Measurements from ENCODE around the gene PLA2G6. TPM values are rescaled to one million over a fixed set of nuclear protein-coding genes. Genes with fewer than 3 reads are reported as not detected.
"Not testable (repeated sequence)": the region's sequence is repeated elsewhere in the genome, so short reads cannot be mapped to it uniquely, and the experiment has no call there.

PLA2G6 gene
- total RNA-seq, 2 experiments from 2014 or later = 31.5 to 32.2 TPM

- H3K4me3 Mint-ChIP-seq = no peak overlapping the region
- no peak for DNase-seq
- H3K27ac Mint-ChIP-seq = no peak overlapping the region
- no peaks in the 10 kb centered on the region for H3K27me3 Mint-ChIP-seq
- H3K9me3 Mint-ChIP-seq = no peaks in the 10 kb centered on the region
- H3K4me1 Mint-ChIP-seq = no peaks in the 10 kb centered on the region
- H3K36me3 Mint-ChIP-seq = no peaks in the 10 kb centered on the region
Observed at GRCh38 chr22:38126928-38127668, 54.5 kb downstream of the PLA2G6 start.

GRCh38 chr22:38125751-38126201 is 55.9 kb downstream of the PLA2G6 start:
- Mint-ChIP-seq H3K36me3 (no peaks in the 10 kb centered on the region), H3K27ac (no peak overlapping the region), H3K4me3 (no peak overlapping the region), H3K4me1 (no peaks in the 10 kb centered on the region), H3K9me3 (no peaks in the 10 kb centered on the region), H3K27me3 (no peaks in the 10 kb centered on the region)
- no peak for DNase-seq

- Mint-ChIP-seq H3K27ac (no peak overlapping the region), H3K27me3 (no peaks in the 10 kb centered on the region), H3K36me3 (no peaks in the 10 kb centered on the region), H3K9me3 (no peaks in the 10 kb centered on the region), H3K4me3 (no peak overlapping the region), H3K4me1 (no peaks in the 10 kb centered on the region)
- no peak for DNase-seq
Observed at GRCh38 chr22:38125038-38125610, 56.5 kb downstream of the PLA2G6 start.

- no peak for DNase-seq
- H3K36me3 Mint-ChIP-seq = no peaks in the 10 kb centered on the region
- H3K27ac Mint-ChIP-seq = no peak overlapping the region
- no peaks in the 10 kb centered on the region for H3K4me1 Mint-ChIP-seq
- H3K9me3 Mint-ChIP-seq = no peaks in the 10 kb centered on the region
- H3K27me3 Mint-ChIP-seq = no peaks in the 10 kb centered on the region
- no peak overlapping the region for H3K4me3 Mint-ChIP-seq
Observed at GRCh38 chr22:38124236-38124974, 57.2 kb downstream of the PLA2G6 start.

DNA sequence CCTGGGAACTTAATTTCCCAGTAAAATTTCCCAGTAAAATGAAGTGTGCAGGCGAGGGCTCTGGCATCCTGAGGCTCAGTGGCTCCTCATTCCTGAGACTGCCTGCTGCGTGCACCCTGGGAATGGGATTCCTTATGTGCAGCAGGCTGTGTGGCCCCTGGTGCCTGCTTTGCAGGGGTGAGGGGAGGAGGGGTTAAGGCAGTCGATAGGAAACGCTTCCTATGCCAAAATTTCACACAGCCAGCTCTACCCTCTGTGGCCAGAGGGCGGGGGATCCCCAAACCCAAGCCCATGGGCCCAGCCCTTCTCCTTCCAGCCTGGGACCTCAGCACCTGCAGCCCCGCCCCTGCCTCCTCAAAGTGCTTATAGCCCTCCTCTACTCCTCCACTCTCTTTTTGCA is 59.0 kb downstream of the PLA2G6 start:
- no peaks in the 10 kb centered on the region for H3K4me1 Mint-ChIP-seq
- no peak overlapping the region for H3K27ac Mint-ChIP-seq

DNA sequence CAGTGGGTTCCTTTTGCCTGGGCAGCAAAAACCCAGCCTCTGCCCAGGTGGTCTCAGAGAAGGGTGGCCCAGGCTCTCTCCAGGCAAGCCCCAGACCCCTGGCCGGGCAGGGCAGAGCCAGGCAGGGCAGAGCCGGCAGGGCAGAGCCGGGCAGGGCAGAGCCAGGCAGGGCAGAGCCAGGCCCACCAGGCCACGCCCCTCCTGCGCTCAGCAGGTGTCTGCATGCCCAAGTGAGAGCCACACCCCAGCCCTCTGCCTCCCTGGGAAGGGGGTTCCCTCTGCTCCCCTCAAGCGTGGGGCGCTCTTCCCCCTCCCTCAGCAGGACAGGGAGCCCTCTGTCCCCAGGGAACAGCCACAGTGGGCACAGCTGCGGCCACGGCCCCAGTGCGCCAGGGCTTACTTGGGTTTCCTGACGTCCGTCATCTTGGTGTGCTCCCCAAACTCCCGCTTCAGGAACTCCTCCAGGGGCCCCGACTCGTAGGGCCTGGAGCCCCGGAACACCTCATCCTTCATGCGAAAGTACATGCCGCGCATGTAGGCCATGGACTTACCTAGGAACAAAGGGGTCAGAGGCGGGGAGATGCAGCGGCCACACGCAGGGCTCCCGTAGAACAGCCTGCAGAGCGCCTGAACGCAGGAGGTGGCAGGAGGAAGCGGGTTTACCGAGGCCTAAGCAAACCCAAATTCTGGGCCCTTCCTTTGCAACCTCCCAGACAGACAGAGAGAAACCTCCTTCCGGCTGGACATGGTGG is 61.1 kb downstream of the PLA2G6 start:
- Mint-ChIP-seq H3K4me3 (no peak overlapping the region), H3K4me1 (no peaks in the 10 kb centered on the region), H3K9me3 (no peaks in the 10 kb centered on the region), H3K27me3 (no peaks in the 10 kb centered on the region), H3K27ac (no peak overlapping the region), H3K36me3 (peaks cover 1% of the 10 kb centered on the region)
- DNase-seq = no peak

More for the DNA sequence above, 59.0 kb downstream of the PLA2G6 start:
- no peak overlapping the region for H3K4me3 Mint-ChIP-seq
- H3K27me3 Mint-ChIP-seq = no peaks in the 10 kb centered on the region
- peaks cover 1% of the 10 kb centered on the region for H3K36me3 Mint-ChIP-seq
- no peak for DNase-seq
- H3K9me3 Mint-ChIP-seq = no peaks in the 10 kb centered on the region

DNA sequence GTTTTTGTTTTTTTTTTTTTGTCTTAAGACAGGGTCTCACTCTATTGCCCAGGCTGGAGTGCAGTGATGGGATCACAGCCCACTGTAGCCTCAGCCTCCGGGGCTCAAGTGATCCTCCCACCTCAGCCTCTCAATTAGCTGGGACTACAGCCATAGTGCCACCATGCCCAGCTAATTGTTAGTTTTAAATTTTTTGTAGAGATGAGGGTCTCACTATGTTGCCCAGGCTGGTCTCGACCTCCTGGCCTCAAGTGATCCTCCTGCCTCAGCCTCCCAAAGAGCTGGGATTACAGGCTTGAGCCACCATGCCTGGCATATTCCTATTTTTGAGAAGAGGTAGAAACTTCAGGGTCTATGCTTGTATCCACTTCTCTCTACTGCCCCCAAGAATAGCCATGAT is 62.9 kb downstream of the PLA2G6 start:
- H3K27me3 Mint-ChIP-seq, H3K27ac Mint-ChIP-seq: not testable (repeated sequence)

DNA sequence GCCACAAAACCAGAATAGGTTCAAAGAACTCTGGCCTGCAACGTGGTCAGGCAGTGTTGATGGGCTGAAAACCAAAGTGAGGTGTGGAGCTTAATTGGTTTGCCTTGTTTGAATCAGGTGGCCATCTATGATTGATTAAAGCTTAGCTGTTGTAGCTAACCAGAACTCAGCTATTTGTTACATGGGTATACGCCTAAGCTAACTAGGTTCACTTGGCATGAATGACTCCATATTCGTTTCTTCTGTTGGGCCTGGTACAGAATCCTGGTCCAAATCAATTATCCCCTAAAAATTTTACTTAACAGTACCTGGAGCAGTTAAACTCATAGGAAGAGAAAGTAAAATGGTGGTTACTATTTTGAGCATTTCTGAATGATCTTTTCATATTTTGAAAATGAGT is 63.4 kb downstream of the PLA2G6 start:
- DNase-seq = no peak
- Mint-ChIP-seq H3K9me3 (no peaks in the 10 kb centered on the region), H3K27me3 (no peaks in the 10 kb centered on the region), H3K36me3 (peaks cover 3% of the 10 kb centered on the region), H3K27ac (no peak overlapping the region), H3K4me1 (no peaks in the 10 kb centered on the region), H3K4me3 (no peak overlapping the region)

More for the DNA sequence above, 62.9 kb downstream of the PLA2G6 start:
- not testable (repeated sequence) for H3K36me3 Mint-ChIP-seq, H3K4me1 Mint-ChIP-seq, DNase-seq, H3K9me3 Mint-ChIP-seq, H3K4me3 Mint-ChIP-seq

DNA sequence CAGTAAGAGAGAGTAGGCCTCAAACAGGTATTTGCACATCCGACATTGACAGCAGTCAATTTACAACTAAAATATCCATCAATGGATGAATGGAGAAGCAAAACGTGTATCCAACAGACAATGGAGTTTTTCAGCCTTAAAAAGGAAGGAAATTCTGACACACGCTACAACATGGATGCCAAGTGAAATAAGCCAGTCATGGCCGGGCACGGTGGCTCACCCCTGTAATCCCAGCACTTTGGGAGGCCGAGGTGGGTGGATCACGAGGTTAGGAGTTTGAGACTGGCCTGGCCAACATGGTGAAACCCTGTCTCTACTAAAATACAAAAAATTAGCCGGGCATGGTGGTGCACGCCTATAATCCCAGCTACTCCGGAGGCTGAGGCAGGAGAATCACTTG is 64.1 kb downstream of the PLA2G6 start:
- not testable (repeated sequence) for H3K36me3 Mint-ChIP-seq, H3K4me1 Mint-ChIP-seq, H3K27me3 Mint-ChIP-seq, DNase-seq, H3K4me3 Mint-ChIP-seq, H3K9me3 Mint-ChIP-seq, H3K27ac Mint-ChIP-seq

- Mint-ChIP-seq H3K4me3 (no peak overlapping the region), H3K27me3 (no peaks in the 10 kb centered on the region), H3K4me1 (no peaks in the 10 kb centered on the region)
Observed at GRCh38 chr22:38115423-38116205, 66.0 kb downstream of the PLA2G6 start.

DNA sequence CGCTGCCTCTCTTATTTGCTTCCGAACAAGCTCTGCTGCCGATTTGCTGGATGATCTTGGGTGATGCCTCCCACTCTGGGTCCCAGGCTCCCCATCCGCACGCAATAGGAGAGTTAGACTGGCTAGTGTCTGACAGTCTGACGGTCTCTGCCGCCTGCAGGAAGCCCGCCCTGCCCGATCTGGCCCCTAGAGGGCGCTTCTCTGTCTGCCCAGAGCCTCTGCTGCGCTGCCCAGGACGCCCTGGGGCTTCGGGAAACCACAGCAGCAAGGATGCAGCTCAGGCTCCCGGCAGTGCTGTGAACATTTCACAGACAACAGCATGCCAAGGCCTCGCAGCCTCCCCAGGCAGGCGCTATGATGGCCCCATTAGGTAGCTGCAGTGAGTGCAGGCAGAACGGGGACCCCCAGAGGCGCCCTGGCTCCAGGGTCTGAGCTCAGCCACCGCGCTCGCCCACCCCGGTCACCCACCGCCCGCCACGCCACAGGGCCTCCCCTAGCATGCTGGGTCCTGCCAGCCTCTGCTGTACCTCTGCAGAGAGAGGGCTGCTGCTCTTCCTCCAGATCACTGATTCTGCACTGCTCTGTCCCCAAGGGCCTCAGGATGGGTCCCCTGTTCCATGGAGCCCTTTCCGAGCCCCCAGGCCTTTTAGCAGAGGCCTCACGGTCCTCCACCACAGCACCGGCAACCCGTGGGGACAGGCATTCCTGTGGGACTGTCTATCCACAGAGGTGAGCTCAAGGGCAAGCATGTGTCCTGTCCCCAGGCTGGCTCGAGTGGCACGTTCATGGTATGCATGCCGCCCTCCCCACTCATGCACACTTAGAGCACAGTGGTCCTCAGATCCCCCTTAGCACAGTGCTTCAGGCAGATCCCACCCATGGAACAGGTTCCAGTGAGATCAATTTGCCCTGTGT is 66.9 kb downstream of the PLA2G6 start:
- peaks cover 1% of the 10 kb centered on the region for H3K9me3 Mint-ChIP-seq
- no peak overlapping the region for H3K27ac Mint-ChIP-seq

More at GRCh38 chr22:38115423-38116205, 66.0 kb downstream of the PLA2G6 start:
- Mint-ChIP-seq H3K9me3 (no peaks in the 10 kb centered on the region), H3K27ac (no peak overlapping the region), H3K36me3 (peaks cover 3% of the 10 kb centered on the region)
- no peak for DNase-seq

GRCh38 chr22:38112381-38112780 is 69.2 kb downstream of the PLA2G6 start:
- no peak for DNase-seq
- Mint-ChIP-seq H3K4me3 (no peak overlapping the region), H3K9me3 (peaks cover 2% of the 10 kb centered on the region), H3K27ac (no peak overlapping the region), H3K36me3 (peaks cover 2% of the 10 kb centered on the region), H3K4me1 (no peaks in the 10 kb centered on the region), H3K27me3 (no peaks in the 10 kb centered on the region)

More for the DNA sequence above, 66.9 kb downstream of the PLA2G6 start:
- H3K4me3 Mint-ChIP-seq = no peak overlapping the region
- H3K36me3 Mint-ChIP-seq = peaks cover 3% of the 10 kb centered on the region
- H3K27me3 Mint-ChIP-seq = no peaks in the 10 kb centered on the region
- no peaks in the 10 kb centered on the region for H3K4me1 Mint-ChIP-seq
- peak; percentile 77 for DNase-seq

GRCh38 chr22:38111925-38112355 is 69.7 kb downstream of the PLA2G6 start:
- Mint-ChIP-seq H3K9me3 (peaks cover 2% of the 10 kb centered on the region), H3K27me3 (no peaks in the 10 kb centered on the region), H3K36me3 (peaks cover 2% of the 10 kb centered on the region), H3K4me3 (no peak overlapping the region), H3K27ac (no peak overlapping the region), H3K4me1 (no peaks in the 10 kb centered on the region)
- DNase-seq = no peak

All from activated naive CD8-positive, alpha-beta T cell treated with anti-CD3 and anti-CD28 coated beads for 36 hours (primary cell).